Epidermal melanocyte (primary cell): ENCODE results near the gene ERO1A.
"Not testable (repeated sequence)": the region's sequence is repeated elsewhere in the genome, so short reads cannot be mapped to it uniquely, and the experiment has no call there.

ENCODE experiments used
- DNase-seq: peaks from one replicate; pipeline ENCODE4 v3.0.0; 2011; ENCODE audit warnings: low spot score; ENCODE audit not compliant: insufficient read length

ERO1A gene, protein sequence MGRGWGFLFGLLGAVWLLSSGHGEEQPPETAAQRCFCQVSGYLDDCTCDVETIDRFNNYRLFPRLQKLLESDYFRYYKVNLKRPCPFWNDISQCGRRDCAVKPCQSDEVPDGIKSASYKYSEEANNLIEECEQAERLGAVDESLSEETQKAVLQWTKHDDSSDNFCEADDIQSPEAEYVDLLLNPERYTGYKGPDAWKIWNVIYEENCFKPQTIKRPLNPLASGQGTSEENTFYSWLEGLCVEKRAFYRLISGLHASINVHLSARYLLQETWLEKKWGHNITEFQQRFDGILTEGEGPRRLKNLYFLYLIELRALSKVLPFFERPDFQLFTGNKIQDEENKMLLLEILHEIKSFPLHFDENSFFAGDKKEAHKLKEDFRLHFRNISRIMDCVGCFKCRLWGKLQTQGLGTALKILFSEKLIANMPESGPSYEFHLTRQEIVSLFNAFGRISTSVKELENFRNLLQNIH

DNA sequence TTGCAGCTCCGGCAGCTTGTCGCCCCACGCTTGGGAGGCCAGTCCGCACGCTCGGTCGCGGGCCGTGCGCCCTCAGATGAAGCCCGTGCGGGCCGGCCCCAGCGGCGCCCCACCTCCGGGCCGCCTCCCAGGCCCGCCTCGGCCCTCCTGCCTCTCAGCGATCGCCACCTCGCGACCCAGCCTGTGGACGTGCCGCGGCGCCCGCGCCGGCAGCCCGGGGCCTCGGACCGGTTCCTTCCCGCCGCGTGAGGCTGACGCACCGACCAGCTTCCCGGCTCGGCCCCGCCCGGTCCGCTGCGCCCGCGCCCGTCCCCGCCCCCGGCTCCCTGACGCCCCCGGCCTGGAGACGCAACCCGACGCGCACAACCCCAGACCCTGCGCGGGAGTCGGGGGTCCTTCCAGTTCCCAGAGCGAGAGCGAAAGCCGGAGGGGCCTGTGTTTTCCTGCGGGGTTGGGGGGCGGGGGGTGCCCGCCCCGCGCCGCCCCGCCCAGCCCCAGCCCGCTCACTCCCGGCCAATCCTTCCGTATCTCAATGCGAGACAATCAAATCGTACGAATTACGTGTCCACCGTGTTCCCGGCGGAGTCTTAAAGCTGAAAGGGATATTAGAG is at the start of gene ERO1A:
TSS of gene ERO1A (minus strand) at position 78 of the 611 bp plus-strand sequence. CDS start at position 1, 77 bp downstream.
- peak; percentile 57 for DNase-seq

- no peak for DNase-seq
Observed at GRCh38 chr14:52741865-52742264, 46.5 kb upstream of the ERO1A start.

DNA sequence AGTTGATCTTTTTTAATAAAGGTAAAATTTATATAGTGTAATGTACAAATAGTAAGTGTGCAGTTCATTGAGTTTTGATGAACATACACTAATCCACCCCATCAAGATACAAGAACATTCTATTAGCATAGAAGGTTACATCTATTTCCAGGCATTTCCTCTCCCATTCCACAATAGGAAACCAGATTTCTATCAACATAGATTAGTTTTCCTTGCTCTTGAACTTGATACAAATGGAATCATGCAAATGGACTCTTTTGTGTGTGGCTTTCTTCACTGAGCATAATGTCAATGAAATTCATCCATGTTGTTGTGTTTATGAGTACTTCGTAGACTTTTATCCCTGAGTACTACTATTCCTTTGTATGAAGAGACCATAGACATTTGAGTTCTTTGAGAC is 45.4 kb upstream of the ERO1A start:
- no peak for DNase-seq

GRCh38 chr14:52738409-52738808 is 43.1 kb upstream of the ERO1A start:
- no peak for DNase-seq

- no peak for DNase-seq
Observed at GRCh38 chr14:52735921-52736489, 40.6 kb upstream of the ERO1A start.

DNA sequence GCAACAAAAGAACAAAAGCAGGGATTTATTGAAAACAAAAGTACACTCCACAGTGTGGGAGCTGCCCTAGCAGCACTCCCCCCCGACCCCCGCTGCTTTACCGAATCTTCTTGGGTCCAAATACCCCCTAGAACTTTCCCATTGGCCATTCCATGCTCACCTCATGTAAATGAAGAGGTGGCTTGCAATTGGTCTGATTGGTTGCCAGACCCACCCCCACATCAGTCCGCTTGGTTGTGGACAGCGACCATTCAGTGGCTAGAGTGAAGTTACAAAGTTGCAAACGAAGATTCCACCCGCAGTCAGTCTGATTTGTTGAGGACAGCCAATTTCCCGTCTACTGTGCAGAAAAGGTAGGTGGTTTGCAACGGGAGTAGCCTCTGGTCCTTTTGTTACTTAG is 38.5 kb upstream of the ERO1A start:
- no peak for DNase-seq

GRCh38 chr14:52730709-52731111 is 35.4 kb upstream of the ERO1A start:
- DNase-seq, result no peak

DNA sequence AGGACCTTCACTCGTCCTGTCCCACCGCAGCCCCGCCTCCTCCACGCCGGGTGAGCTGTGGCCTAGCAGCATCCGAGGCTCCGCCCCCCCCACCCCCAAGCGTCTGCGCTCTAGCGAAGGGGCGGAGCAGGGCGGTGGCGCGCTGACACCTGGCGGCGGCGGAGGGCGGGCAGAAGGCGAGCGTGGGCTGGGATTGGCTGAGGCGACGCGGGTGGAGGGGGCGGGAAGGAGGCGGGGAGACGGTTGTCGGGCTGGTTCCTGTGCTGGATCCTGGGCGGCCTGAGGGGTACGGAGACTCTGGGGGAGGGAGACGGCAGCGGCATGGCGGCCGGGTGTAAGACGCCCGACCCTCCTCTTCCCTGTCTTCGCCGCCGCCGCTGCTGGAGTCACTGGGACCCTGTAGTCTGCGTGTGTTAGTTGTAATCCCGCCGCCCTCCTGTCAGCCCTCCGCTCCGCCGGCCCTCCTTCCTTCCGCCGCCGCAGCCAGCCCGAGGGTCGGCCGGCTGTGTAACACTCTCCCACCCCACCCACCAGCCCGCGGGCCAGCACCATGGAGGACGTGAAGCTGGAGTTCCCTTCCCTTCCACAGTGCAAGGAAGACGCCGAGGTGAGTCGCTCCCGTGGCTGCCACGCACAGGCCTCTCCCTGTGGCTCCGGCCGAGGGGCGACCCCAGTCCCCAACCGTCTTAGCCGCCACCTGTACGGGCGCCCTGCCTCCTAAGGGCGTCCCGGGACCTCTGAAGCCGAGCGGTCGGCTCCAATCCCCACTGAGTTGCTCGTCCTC is 34.8 kb upstream of the ERO1A start, which contains the start of gene STYX:
TSS of gene STYX (plus strand) at position 242 of the 784 bp plus-strand sequence. CDS start at position 551, 309 bp downstream.
- DNase-seq, result peak; percentile 32

- no peak for DNase-seq
Observed at GRCh38 chr14:52729585-52729924, 34.2 kb upstream of the ERO1A start.

- not testable (repeated sequence) for DNase-seq
Observed at GRCh38 chr14:52729035-52729434, 33.7 kb upstream of the ERO1A start.

DNA sequence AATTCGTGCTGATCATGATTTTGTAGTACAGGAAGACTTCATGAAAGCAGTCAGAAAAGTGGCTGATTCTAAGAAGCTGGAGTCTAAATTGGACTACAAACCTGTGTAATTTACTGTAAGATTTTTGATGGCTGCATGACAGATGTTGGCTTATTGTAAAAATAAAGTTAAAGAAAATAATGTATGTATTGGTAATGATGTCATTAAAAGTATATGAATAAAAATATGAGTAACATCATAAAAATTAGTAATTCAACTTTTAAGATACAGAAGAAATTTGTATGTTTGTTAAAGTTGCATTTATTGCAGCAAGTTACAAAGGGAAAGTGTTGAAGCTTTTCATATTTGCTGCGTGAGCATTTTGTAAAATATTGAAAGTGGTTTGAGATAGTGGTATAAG is 32.2 kb upstream of the ERO1A start:
- DNase-seq, result not testable (repeated sequence)

DNA sequence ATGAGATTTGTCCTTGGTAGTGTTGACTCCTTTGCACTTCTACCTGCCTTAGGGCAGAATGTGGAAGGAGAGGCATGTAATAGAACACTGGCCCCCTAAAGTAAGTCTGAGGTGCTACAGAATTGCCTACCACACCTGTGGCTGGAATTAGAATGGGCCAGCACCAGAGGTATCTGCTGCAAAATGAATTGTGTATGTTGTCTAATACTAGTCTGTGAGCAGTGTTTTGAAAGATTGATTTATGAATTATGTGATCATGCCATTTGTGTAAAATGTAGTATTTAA is 28.9 kb upstream of the ERO1A start:
- DNase-seq, result no peak

GRCh38 chr14:52723514-52724359 is 28.4 kb upstream of the ERO1A start:
- DNase-seq, result no peak

DNA sequence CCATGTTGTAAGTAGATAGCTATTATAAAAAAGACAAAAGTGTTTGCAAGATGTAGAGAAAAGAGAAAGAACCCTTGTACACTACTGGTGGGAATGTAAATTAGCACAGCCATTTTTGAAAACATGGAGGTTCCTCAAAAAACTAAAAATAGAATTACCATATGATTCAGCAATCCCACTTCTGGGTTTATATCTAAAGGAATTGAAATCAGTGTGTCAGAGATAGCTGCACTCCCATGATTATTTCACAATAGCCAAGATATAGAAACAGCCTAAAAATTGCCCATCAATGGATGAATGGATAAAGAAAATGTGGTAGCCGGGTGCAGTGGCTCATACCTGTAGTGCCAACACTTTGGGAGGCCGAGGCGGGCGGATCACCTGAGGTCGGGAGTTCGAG is 20.8 kb upstream of the ERO1A start:
- DNase-seq, result no peak

- no peak for DNase-seq
Observed at GRCh38 chr14:52711666-52712065, 16.3 kb upstream of the ERO1A start.

GRCh38 chr14:52706724-52707706 is 11.7 kb upstream of the ERO1A start, which contains the start of gene PSMC6:
PSMC6 (plus strand) TSS chr14:52707200; CDS start chr14:52707220, 20 bp downstream.
- peak; percentile 66 for DNase-seq

- DNase-seq, result no peak
Observed at GRCh38 chr14:52706286-52706685, 10.9 kb upstream of the ERO1A start.

DNA sequence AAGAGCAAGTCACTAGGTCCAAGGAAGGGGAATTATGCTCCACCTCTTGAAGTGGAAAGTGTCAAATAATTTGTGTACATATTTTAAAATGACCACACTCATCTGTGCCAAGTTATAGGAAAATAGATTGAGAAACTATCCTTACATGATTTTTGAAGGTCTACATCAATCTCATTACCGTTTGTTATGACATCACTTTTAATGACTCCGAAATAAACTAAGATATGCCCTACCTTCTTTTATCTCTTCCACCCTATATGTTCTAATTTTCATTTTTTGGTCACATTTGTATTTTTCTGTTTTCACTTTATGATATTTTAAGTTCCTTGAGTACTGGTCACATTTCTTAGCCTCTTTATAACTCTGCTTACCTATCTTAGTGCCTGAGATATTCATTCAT is 8.3 kb upstream of the ERO1A start:
- DNase-seq, result no peak

DNA sequence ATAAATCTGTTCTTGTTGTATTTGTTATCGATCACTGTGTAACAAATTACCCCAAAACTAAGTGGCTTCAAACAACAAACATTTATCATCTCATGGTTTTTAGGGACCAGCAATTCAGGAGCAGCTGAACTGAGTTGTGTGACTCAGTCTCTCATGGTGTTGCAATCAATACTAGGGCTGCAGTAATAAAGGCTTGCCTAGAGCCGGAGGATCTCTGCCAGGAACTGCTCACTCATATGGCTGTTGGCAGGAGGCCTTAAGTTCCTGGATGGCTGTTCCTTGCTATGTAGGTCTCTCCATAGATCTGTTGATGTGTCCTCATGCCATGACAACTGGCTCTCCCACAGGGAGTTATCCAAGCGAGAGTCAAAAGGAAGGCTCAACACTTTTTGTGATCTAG is 7.9 kb upstream of the ERO1A start:
- DNase-seq, result peak; percentile 27

- no peak for DNase-seq
Observed at GRCh38 chr14:52701223-52701622, 5.9 kb upstream of the ERO1A start.
